ENCODE results near the gene CTBP1.

The CTBP1 gene

DNA sequence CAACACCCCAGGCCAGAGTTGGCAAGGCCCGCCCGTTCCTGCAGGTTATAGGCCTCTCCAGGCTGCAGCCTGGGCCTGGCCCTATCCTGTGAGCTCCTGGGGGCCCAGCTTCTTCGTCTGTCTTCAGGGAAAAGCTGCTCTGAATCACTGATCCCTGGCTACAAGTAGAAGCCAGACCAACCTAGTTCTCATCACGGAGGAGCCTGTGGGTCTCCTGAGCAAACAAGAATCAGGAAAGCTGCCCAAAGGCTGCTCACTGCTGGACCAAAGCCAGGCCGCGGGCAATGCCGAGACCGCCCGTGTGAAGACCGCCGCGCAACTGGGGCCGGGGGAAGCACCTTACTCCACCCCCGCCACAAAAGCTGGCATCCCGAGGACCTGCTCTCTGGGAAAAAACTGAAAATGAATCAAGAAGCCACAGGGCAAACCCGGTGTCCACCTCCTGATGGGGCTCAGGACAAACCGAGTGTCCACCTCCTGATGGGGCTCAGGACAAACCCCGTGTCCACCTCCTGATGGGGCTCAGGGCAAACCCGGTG lies 12.8 kb downstream of the CTBP1 start:
- no peak for DNase-seq

- DNase-seq: no peak
These were observed 13.4 kb downstream of the CTBP1 start for GRCh38 chr4:1235381-1236102.

GRCh38 chr4:1234811-1235292 lies 14.1 kb downstream of the CTBP1 start:
- no peak for DNase-seq

DNA sequence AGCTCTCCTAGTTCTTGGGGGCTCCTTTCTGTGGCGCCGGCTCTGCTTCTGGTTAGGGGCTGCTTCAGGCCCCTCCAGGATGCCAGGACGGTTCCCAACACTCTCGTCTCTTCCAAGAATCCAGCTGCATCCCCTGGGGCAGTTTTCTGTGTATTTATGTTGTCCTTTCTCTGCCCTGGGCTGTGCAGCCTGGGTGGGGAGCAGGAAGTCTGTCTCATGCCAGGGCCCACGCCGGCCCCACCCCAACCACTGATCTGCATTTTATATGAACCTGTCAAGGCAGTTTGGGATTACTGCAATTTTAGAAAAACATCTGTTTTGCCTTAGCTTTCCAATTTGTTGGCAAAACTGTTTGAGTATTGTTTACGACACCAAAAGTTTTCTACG lies 14.6 kb downstream of the CTBP1 start:
- DNase-seq: no peak

DNA sequence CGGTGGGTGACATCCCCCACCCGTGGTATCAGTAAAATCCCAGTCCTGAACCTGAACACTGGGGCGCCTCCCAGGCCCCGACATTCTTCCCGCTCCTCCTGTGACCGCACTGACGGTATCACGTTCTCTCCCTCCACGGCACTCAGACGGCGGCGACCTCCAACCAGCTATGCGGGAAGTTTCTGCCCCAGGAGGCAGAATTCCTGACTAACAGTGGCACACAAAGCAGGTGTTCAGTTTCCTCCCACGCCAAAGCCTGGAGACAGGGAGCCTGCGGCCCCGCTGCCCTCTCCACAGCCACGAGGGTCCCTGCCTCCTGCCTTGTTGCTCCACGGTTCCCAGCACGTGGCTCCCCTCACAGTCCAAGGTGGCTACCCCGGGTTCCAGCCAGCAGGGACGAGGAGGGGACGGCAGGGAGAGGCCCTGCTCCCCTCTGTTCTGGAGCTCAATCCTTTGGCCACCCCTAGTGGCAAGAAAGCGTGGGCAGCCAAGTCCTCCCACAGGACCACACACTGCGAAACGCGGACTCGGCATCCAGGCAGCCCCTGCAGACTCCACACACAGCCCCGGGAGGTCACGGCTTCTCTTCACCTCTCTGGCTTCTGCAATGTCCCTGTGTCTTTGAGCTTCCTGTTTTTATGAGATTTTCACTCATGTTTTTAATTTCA lies 15.2 kb downstream of the CTBP1 start:
- no peak for DNase-seq

DNA sequence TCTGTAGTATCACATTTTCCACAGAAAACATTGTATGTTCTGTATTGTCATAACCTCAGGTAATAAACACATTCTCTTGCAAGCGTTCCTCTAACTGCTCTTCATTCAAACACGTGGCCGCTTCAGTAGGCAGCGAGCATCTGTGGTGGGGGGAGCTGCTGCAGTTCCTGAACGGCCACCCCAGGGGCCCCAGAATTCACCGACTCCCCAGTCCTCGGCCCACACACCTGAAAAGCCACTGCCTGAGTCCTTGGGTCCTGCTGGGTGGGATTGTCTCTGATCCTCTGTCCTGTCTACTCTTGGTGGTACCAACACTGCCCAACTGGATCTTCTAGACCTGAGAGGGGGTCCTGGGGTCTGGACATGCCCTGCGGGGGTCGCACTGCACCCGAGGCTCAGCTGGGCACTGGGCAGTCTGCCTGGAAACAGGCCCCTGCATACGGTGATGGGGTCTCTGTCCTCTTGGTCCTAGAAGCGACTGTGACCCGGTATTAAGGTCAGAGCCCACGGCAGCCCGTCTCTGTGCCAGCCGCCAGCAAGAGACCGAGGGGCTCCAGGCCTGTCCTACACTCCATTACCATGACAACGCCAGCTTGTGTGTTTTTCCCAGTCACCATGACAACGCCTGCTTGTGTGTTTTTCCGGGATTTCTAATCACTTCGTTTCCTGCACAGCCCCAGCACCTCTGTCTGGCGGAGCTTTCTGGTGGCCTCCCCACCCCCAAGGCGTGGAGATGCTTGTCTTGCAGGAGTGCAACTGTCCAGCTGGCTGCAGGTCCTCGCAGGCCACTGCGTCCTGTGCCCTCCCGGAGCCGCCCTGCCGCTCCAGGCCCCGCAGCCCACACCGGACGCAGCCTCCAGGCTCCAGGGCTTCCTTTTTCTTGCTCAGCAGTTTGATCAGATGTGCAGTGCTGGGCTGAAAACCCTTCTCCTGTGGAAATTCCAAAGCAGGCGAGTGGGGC lies 16.0 kb downstream of the CTBP1 start:
- DNase-seq: no peak

DNA sequence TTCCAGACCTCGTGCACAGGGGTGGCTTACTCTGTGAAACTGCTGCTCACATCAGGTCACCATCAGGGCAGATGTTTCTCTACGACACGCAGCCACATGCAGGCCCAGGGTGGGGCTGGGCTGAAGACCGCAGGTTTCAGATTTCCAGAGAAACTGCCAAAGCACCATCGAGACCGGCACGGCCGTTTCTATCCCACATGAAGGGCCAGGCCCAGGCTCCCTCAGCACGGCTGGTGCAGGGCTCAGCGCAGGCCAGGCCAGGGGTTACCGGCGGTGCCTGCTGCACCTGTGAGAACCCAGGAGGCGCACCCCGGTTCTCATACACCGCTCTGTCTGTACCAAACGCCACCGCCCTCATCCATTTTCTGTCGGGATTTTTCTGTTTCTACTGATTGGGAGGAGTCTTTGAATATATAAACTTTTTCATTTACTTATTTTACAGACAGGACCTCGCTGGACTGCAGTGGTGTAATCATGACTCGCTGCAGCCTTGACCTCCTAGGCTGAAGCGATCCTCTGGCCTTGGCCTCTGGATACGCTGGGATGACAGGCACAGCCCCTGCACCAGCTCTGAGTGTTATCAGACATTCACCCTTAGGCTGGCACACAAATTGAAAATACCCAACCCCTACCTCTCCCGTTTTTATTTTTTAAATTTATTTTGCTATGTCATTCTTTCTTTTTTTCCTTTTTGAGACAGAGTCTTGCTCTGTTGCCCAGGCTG lies 17.1 kb downstream of the CTBP1 start:
- DNase-seq: no peak

DNA sequence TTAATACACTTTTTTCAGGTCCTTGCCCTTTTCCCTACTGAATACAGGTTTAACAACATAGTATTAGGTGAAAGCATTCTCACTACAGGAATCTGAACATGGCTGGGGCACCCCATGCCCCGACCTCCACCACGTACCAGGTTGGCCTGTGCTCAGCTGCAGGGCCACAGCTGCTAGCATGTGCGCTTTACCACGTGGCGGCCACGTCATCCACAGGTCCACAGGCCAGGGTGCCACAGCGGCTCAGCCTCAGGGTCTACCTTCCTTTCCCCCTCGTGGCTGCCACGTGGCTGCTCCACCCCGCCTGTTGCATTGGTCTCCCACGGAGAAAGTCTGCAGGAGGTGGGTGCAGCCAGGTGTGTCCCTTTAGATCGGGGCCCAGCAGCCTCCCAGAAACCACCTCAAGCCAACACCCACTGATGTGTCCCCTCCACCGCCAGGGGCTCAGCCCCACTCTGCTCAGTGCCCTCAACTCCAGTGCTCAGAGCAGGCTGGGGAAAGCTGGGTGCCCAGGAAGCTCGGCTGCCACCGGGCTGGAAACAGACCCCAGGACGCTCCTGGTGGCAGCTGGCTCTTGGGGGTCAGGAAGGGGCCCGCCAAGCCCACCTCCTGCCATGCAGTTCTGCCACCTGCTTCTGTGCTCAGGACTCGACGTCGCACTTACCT lies 17.8 kb downstream of the CTBP1 start:
- no peak for DNase-seq

DNA sequence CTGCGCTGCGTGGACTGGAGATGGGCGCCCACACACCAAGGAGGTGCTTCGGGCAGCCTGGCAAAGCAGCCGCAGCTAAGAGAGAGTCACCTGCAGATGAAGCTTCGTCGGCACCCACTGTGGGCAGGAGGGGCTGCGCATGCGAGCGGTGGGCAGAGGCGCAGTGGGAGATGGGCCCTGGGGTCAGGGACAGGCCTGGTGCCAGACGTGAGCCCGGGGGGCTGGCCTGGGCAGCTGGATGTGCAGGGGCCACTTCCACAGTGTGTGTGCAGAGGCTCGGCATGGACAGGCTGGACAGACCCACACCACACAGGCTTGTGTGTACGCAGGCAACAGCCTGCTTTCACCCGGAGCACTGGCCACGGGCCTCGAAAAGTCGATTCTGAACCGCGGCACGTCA lies 18.6 kb downstream of the CTBP1 start:
- DNase-seq: no peak

DNA sequence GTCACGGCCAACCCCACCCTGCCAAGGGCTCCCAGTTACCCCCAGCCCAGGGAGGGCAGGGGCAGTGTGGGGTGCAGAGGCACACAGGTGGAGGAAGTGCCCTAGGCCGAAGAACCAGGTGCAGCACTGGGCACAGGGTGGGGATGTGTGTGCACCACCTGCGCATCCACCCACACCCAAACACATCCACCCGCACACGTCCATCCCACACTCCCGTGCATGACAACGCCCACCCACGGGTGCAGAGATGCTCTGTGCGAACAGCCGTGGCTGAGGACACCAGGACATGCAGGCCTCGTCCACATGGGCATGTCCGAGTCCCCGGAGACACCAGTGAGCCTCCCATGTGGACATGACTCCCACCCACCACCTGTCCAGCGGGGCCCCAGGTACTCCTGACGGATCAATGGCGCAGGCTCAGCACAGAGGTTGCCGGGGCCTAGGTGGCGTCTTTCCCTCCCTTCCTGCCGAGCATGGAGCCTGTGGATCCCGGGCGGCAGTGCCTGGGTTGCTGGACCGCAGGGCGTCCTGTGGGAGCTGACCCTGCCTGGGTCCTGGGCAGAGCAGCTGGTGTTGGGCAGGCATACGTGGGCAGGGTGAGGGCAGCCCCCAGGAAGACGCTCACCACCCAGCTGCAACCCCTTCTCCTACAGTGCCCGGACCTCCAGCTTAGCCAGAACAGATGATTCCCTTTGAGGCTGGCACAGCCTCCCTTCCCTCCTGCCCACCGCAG lies 19.6 kb downstream of the CTBP1 start:
- no peak for DNase-seq

GRCh38 chr4:1227816-1228215 lies 21.1 kb downstream of the CTBP1 start:
- no peak for DNase-seq

DNA sequence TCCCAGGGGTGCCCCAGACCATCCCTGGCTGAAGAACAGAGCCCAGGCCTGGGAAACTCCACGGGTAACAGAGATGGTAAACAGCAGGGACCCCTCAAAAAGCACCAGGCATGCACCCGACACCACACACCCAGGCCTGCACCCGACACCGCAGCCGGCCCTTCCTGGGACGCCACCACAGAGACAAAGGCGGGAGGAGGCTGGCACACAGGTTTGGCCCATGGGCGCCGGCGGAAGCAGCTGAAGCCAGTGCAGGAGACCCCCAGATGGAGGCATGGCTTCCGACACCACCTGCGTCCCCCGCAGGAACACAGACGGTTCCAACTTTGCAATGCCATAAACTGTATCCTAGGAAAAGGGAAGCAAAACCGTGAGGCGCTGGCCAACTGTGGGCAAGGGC lies 22.3 kb downstream of the CTBP1 start:
- DNase-seq: no peak

- no peak for DNase-seq
These were observed 22.8 kb downstream of the CTBP1 start for GRCh38 chr4:1226144-1226481.

- DNase-seq: no peak
These were observed 23.4 kb downstream of the CTBP1 start for GRCh38 chr4:1225272-1226143.

GRCh38 chr4:1223841-1224809 lies 24.8 kb downstream of the CTBP1 start:
- no peak for DNase-seq

GRCh38 chr4:1222938-1223690 lies 25.8 kb downstream of the CTBP1 start:
- no peak for DNase-seq

GRCh38 chr4:1222036-1222789 lies 26.7 kb downstream of the CTBP1 start:
- no peak for DNase-seq
